GM19035 (cell line): ENCODE data around the gene SCCPDH.

ENCODE experiments used
- ATAC-seq: cut with Tn5 transposase; IDR thresholded peaks from one replicate; pipeline ENCODE4 v1.9.1; 2021; ENCODE audit not compliant: unreplicated experiment

SCCPDH gene

GRCh38 chr1:246748006-246748405 lies 23.8 kb downstream of the SCCPDH start:
- no peak for ATAC-seq

GRCh38 chr1:246748867-246749266 lies 24.7 kb downstream of the SCCPDH start:
- no peak for ATAC-seq

- ATAC-seq = no peak
Observed at GRCh38 chr1:246750752-246751151, 26.5 kb downstream of the SCCPDH start.

- ATAC-seq = peak; percentile 95
Observed at GRCh38 chr1:246753670-246754535, 29.7 kb downstream of the SCCPDH start.

GRCh38 chr1:246755419-246755818 lies 31.2 kb downstream of the SCCPDH start:
- no peak for ATAC-seq

GRCh38 chr1:246760422-246761347 lies 36.5 kb downstream of the SCCPDH start:
- no peak for ATAC-seq

GRCh38 chr1:246761396-246761795 lies 37.2 kb downstream of the SCCPDH start:
- no peak for ATAC-seq

- ATAC-seq = no peak
Observed at GRCh38 chr1:246765521-246765920, 41.3 kb downstream of the SCCPDH start.

GRCh38 chr1:246768403-246769020 lies 44.3 kb downstream of the SCCPDH start:
- no peak for ATAC-seq

GRCh38 chr1:246769306-246769705 lies 45.1 kb downstream of the SCCPDH start:
- no peak for ATAC-seq

- no peak for ATAC-seq
Observed at GRCh38 chr1:246771366-246771765, 47.2 kb downstream of the SCCPDH start.

- ATAC-seq = no peak
Observed at GRCh38 chr1:246772686-246773085, 48.5 kb downstream of the SCCPDH start.

- peak; percentile 98 for ATAC-seq
Observed at GRCh38 chr1:246773213-246773641, 49.0 kb downstream of the SCCPDH start.

- ATAC-seq = no peak
Observed at GRCh38 chr1:246775531-246776385, 51.5 kb downstream of the SCCPDH start.

GRCh38 chr1:246776923-246777322 lies 52.7 kb downstream of the SCCPDH start:
- no peak for ATAC-seq

- no peak for ATAC-seq
Observed at GRCh38 chr1:246778663-246779062, 54.5 kb downstream of the SCCPDH start.

- ATAC-seq = no peak
Observed at GRCh38 chr1:246779561-246780175, 55.5 kb downstream of the SCCPDH start.

- no peak for ATAC-seq
Observed at GRCh38 chr1:246780264-246780663, 56.1 kb downstream of the SCCPDH start.

- no peak for ATAC-seq
Observed at GRCh38 chr1:246781212-246781611, 57.0 kb downstream of the SCCPDH start.
